Keratinocyte (primary cell): ENCODE data around the gene NFKBIZ. TPM values are rescaled to one million over a fixed set of nuclear protein-coding genes. Genes with fewer than 3 reads are reported as not detected.

Source experiments
- DNase-seq: peaks from one replicate; pipeline ENCODE4 v3.0.0-alpha.2; 2011; ENCODE audit warnings: low read depth, missing footprints, low spot score
- FAIRE-seq: peaks from 2 replicates; lab custom pipeline; 2011; peaks lifted over from hg19 to GRCh38; lab: Jason Lieb, UNC
- H2AFZ ChIP-seq: 2 replicates; pipeline ENCODE4 v1.6.0; 2012; ENCODE audit warnings: low read length, control low read depth, inconsistent platforms; ENCODE audit not compliant: control insufficient read depth
- H3K27ac ChIP-seq: 2 replicates; pipeline ENCODE4 v1.5.1; 2011; ENCODE audit warnings: low read length; ENCODE audit not compliant: control insufficient read depth, insufficient read depth
- H3K27me3 ChIP-seq: 3 replicates; pipeline ENCODE4 v1.6.0; 2011; ENCODE audit warnings: low read length; ENCODE audit not compliant: control insufficient read depth, insufficient read depth; ENCODE audit errors: extremely low read depth
- H3K36me3 ChIP-seq, 2 experiments: 2 replicates in 1 of 2; 3 replicates in 1 of 2; pipeline ENCODE4 v1.5.1; 2011; ENCODE audit warnings: low read length in 2 of 2, mild to moderate bottlenecking in 1 of 2; ENCODE audit not compliant: control insufficient read depth in 2 of 2, insufficient read depth in 2 of 2; ENCODE audit errors: extremely low read depth in 1 of 2
- H3K4me1 ChIP-seq: 3 replicates; pipeline ENCODE4 v1.5.1; 2011; ENCODE audit warnings: low read length; ENCODE audit not compliant: control insufficient read depth, insufficient read depth; ENCODE audit errors: extremely low read depth
- H3K4me2 ChIP-seq: 3 replicates; pipeline ENCODE4 v1.6.0; 2011; ENCODE audit warnings: low read depth, low read length; ENCODE audit not compliant: control insufficient read depth, insufficient read depth; ENCODE audit errors: extremely low read depth
- H3K4me3 ChIP-seq, 3 experiments: fragments of 200-600 bp in 1 of 3; sonication (generic) in 1 of 3; 2 replicates in 2 of 3; 3 replicates in 1 of 3; pipeline ENCODE4 v1.5.1; 2011 to 2016; ENCODE audit warnings: low read length in 3 of 3, mild to moderate bottlenecking in 3 of 3, control low read depth in 2 of 3, inconsistent platforms in 1 of 3, low read depth in 1 of 3, mixed read lengths in 1 of 3, mixed run types in 1 of 3, moderate library complexity in 1 of 3; ENCODE audit not compliant: control insufficient read depth in 2 of 3, insufficient read depth in 2 of 3; ENCODE audit errors: extremely low read depth in 1 of 3
- H3K79me2 ChIP-seq: 2 replicates; pipeline ENCODE4 v1.6.0; 2012; ENCODE audit warnings: low read length; ENCODE audit not compliant: control insufficient read depth, insufficient read depth
- H3K9ac ChIP-seq: 3 replicates; pipeline ENCODE4 v1.6.0; 2011; ENCODE audit warnings: low read length; ENCODE audit not compliant: control insufficient read depth, insufficient read depth; ENCODE audit errors: extremely low read depth
- H3K9me1 ChIP-seq: 3 replicates; pipeline ENCODE4 v1.6.0; 2011; ENCODE audit warnings: low read length; ENCODE audit not compliant: control insufficient read depth, insufficient read depth; ENCODE audit errors: extremely low read depth
- H3K9me3 ChIP-seq: 2 replicates; pipeline ENCODE4 v1.5.1; 2012; ENCODE audit warnings: low read depth, low read length; ENCODE audit not compliant: control insufficient read depth
- H4K20me1 ChIP-seq: 3 replicates; pipeline ENCODE4 v1.6.0; 2011; ENCODE audit warnings: low read length; ENCODE audit not compliant: control insufficient read depth, insufficient read depth; ENCODE audit errors: extremely low read depth
- CTCF ChIP-seq, 3 experiments: IDR thresholded peaks in 1 of 3; conservative IDR thresholded peaks in 1 of 3; optimal IDR thresholded peaks in 1 of 3; 2 replicates in 2 of 3; 3 replicates in 1 of 3; pipeline versions ENCODE3 to v1.5.1; 2011; ENCODE audit warnings: low read length in 3 of 3, mild to moderate bottlenecking in 3 of 3, moderate library complexity in 2 of 3, control low read depth in 1 of 3, inconsistent platforms in 1 of 3; ENCODE audit not compliant: insufficient read depth in 2 of 3; ENCODE audit errors: extremely low read depth in 1 of 3
- EZH2 ChIP-seq: IDR thresholded peaks from one replicate; pipeline ENCODE4 v1.6.1; 2012; ENCODE audit warnings: inconsistent platforms, mild to moderate bottlenecking, low read length, moderate library complexity
- dilution Hi-C: fragments of 300-500 bp; cut with MboI; formaldehyde crosslinking; loops from one replicate; pipeline ENCODE4 v1.7.0; 2020; ENCODE audit warnings: low sequenced_read_pairs; ENCODE audit not compliant: extremely low pct_ligation_motif_present
- polyA plus RNA-seq, 5 experiments: library from polyadenylated mRNA; depleted of rRNA in 3 of 5; stranded (reverse) in 3 of 5; stranded (forward) in 1 of 5; unstranded in 1 of 5; fragments of >200 nt; gene quantifications; 1 replicate in 1 of 5; 2 replicates in 3 of 5; 3 replicates in 1 of 5; pipeline versions ENCODE4 v1.2.1 to v1.2.3, GENCODE V29; 2011 to 2012; ENCODE audit warnings: missing spikeins in 2 of 5, low read depth in 1 of 5, low replicate concordance in 1 of 5

NFKBIZ gene
- polyA plus RNA-seq, 1 donor (not counting 4 experiments of a cell fraction or from before 2014, with no cell fraction given): 88.9 TPM

- Histone ChIP-seq H3K9ac (peak overlapping the region; percentile 96), H3K27ac (peak overlapping the region; percentile 94), H3K9me3 (no peaks in the 10 kb centered on the region), H3K27me3 (no peaks in the 10 kb centered on the region), H3K36me3 (peaks cover 27 to 31% of the 10 kb centered on the region in 2 experiments), H3K9me1 (peaks cover 3% of the 10 kb centered on the region), H2AFZ (no peak overlapping the region), H4K20me1 (peaks cover 7% of the 10 kb centered on the region), H3K4me1 (peaks cover 23% of the 10 kb centered on the region), H3K4me3 (peak overlapping the region; percentile 73 to 81 (median 78)), H3K4me2 (peak overlapping the region; percentile 86), H3K79me2 (peaks cover 43% of the 10 kb centered on the region)
- dilution Hi-C loops: no loop called here
- FAIRE-seq: no peak
- no peak for TF ChIP-seq CTCF (optimal IDR thresholded peaks at IDR 0.05 in 1 of 3, IDR thresholded peaks at IDR 0.05 in 1 of 3, conservative IDR thresholded peaks at IDR 0.05 in 1 of 3; ENCODE audit: extremely low read depth in 1 of 3, insufficient read depth in 2 of 3, low read length in 3 of 3)
- no peak for DNase-seq
Observed at GRCh38 chr3:101850246-101851051, 1.1 kb downstream of the NFKBIZ start.

DNA sequence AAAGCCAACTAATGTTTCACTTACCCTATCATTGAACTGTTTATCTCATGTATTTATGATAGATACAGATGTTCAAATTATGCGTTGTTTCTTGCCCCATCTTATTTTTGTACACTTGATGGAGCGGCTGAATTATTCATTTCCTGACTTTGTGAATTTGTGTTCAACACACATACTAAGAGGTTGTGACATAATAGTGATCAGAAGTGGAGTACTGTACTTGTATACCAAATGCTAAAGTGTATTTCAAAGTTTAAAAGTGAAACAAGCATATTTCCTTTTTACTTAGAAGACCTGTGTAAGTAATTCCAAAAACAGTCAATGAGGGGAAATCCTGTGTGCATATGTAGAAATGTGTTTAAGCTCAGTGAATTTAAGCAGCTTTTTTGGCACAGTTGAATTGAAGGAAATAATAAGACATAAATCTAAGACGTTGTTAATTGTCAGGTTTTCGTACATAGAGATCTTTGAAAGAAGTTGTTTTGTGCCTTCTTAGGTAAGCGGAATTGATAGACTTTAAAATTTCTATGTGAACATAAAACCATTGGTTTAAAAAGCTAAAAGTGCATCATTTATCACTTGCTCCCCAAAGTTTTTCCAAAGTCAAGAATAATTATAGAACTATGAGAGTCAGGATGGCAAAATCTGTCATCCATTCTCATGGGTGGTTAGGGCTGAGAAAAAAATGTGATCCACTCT lies 1.9 kb downstream of the NFKBIZ start:
- H3K79me2 ChIP-seq: peaks cover 46% of the 10 kb centered on the region

More for the DNA sequence above, 1.9 kb downstream of the NFKBIZ start:
- peak overlapping the region; percentile 73 to 81 (median 78) for H3K4me3 ChIP-seq
- peaks cover 7% of the 10 kb centered on the region for H4K20me1 ChIP-seq
- H3K27me3 ChIP-seq: no peaks in the 10 kb centered on the region
- peaks cover 23% of the 10 kb centered on the region for H3K4me1 ChIP-seq
- dilution Hi-C loops: no loop called here
- FAIRE-seq (no peak), DNase-seq (no peak)
- TF ChIP-seq CTCF (optimal IDR thresholded peaks at IDR 0.05 in 1 of 3, IDR thresholded peaks at IDR 0.05 in 1 of 3, conservative IDR thresholded peaks at IDR 0.05 in 1 of 3; ENCODE audit: extremely low read depth in 1 of 3, insufficient read depth in 2 of 3, low read length in 3 of 3): no peak
- TF ChIP-seq EZH2: no peak
- H3K9me1 ChIP-seq: peaks cover 3% of the 10 kb centered on the region
- H3K36me3 ChIP-seq: peaks cover 28 to 32% of the 10 kb centered on the region in 2 experiments
- peak overlapping the region; percentile 94 for H3K27ac ChIP-seq
- no peak overlapping the region for H2AFZ ChIP-seq
- H3K9me3 ChIP-seq: no peaks in the 10 kb centered on the region
- peak overlapping the region; percentile 96 for H3K9ac ChIP-seq
- H3K4me2 ChIP-seq: peak overlapping the region; percentile 86
